HepG2 (cell line): Measurements from ENCODE around the gene ADCY5. TPM values are rescaled to one million over a fixed set of nuclear protein-coding genes. Genes with fewer than 3 reads are reported as not detected.

ENCODE experiments used
- ATAC-seq: fragments of 200-7000 bp; cut with Tn5 transposase; 3 replicates; pipeline ENCODE4 v1.9.1; 2020; ENCODE audit warnings: mild to moderate bottlenecking, moderate library complexity
- BruUV-seq: library from RNA; stranded (reverse); fragments of 400-500 nt; replicated peaks from 2 replicates; lab custom pipeline; 2021; lab: Mats Ljungman, UMichigan
- CTCF ChIA-PET: fragments of 300-600 bp; formaldehyde crosslinking; extraction: SDS; loops from one replicate; lab custom pipeline; 2021; ENCODE audit warnings: low total read pairs, inconsistent platforms, low intra/inter-chr PET ratio; lab: Yijun Ruan, JAX
- POLR2A ChIA-PET: fragments of 350-600 bp; sonication (Branson Sonifier 250); formaldehyde crosslinking; loops from one replicate; lab custom pipeline; 2020; ENCODE audit warnings: antibody characterized with exemption, inconsistent platforms; lab: Yijun Ruan, JAX
- DNase-seq: peaks from one replicate; pipeline ENCODE4 v3.0.0-alpha.2; 2015; ENCODE audit warnings: low spot score
- FAIRE-seq: peaks from 3 replicates; lab custom pipeline; 2011; peaks lifted over from hg19 to GRCh38; lab: Jason Lieb, UNC
- H2AFZ ChIP-seq: one replicate; pipeline ENCODE4 v1.6.1; 2011; ENCODE audit warnings: low read length, inconsistent platforms
- H3K27ac ChIP-seq: fragments of 300-600 bp; 3 replicates; pipeline ENCODE4 v1.8.0; 2011; ENCODE audit warnings: mixed run types, mild to moderate bottlenecking, mixed read lengths, low read length, inconsistent platforms; ENCODE audit not compliant: insufficient read depth; ENCODE audit errors: extremely low read length
- H3K27me3 ChIP-seq, 2 experiments: fragments of 200-600 bp in 1 of 2; 2 replicates in 1 of 2; 3 replicates in 1 of 2; pipeline versions ENCODE4 v1.6.0 to v1.8.0; 2011; ENCODE audit warnings: low read length in 2 of 2, mild to moderate bottlenecking in 2 of 2, moderate library complexity in 2 of 2, inconsistent platforms in 1 of 2; ENCODE audit not compliant: insufficient read depth in 2 of 2, control insufficient read depth in 1 of 2
- H3K36me3 ChIP-seq, 2 experiments: fragments of 200-600 bp in 1 of 2; replicated peaks in 1 of 2; 2 replicates in 1 of 2; 3 replicates in 1 of 2; pipeline versions ENCODE4 v1.5.1 to v1.8.0; 2011; ENCODE audit warnings: low read length in 2 of 2, inconsistent platforms in 1 of 2; ENCODE audit not compliant: insufficient read depth in 2 of 2, control insufficient read depth in 1 of 2
- H3K4me1 ChIP-seq: 2 replicates; pipeline ENCODE4 v1.5.1; 2012; ENCODE audit warnings: low read length, inconsistent platforms; ENCODE audit not compliant: insufficient read depth
- H3K4me2 ChIP-seq: 2 replicates; pipeline ENCODE4 v1.6.0; 2011; ENCODE audit warnings: low read depth, low read length, inconsistent platforms
- H3K4me3 ChIP-seq, 3 experiments: fragments of 200-600 bp in 1 of 3; sonication (generic), shearing (Covaris generic) in 1 of 3; replicated peaks in 1 of 3; 2 replicates each; pipeline ENCODE4 v1.5.1; 2011 to 2016; ENCODE audit warnings: low read length in 3 of 3, inconsistent platforms in 2 of 3, low read depth in 2 of 3, mild to moderate bottlenecking in 2 of 3, control low read depth in 1 of 3, mixed read lengths in 1 of 3; ENCODE audit not compliant: insufficient read depth in 1 of 3
- H3K79me2 ChIP-seq: one replicate; pipeline ENCODE4 v1.6.1; 2011; ENCODE audit warnings: low read length, inconsistent platforms; ENCODE audit not compliant: insufficient read depth
- H3K9ac ChIP-seq: 2 replicates; pipeline ENCODE4 v1.6.0; 2011; ENCODE audit warnings: mild to moderate bottlenecking, low read depth, low read length, inconsistent platforms; ENCODE audit not compliant: insufficient read depth
- H3K9me3 ChIP-seq: 2 replicates; pipeline ENCODE4 v1.5.1; 2012; ENCODE audit warnings: mild to moderate bottlenecking, low read length
- H4K20me1 ChIP-seq: 2 replicates; pipeline ENCODE4 v1.6.0; 2011; ENCODE audit warnings: inconsistent platforms, mild to moderate bottlenecking, low read length, moderate library complexity; ENCODE audit not compliant: insufficient read depth
- ELF4 ChIP-seq: sonication (generic); formaldehyde crosslinking; IDR thresholded peaks from 2 replicates; pipeline ENCODE4 v1.5.0; 2020; ENCODE audit warnings: missing genetic modification reagents, mild to moderate bottlenecking, moderate library complexity, borderline replicate concordance
- FOXM1 ChIP-seq: sonication (generic); formaldehyde crosslinking; IDR thresholded peaks from 2 replicates; pipeline ENCODE4 v1.5.0; 2020; ENCODE audit warnings: missing genetic modification reagents
- NAIF1 ChIP-seq: sonication (generic); formaldehyde crosslinking; IDR thresholded peaks from 2 replicates; pipeline ENCODE4 v1.5.0; 2020; ENCODE audit warnings: mild to moderate bottlenecking, missing genetic modification reagents, borderline replicate concordance
- NBN ChIP-seq: fragments of 450-650 bp; conservative IDR thresholded peaks from 2 replicates; pipeline ENCODE4 v1.6.1; 2017
- PCBP2 ChIP-seq: fragments of 200-400 bp; formaldehyde crosslinking; optimal IDR thresholded peaks from 2 replicates; pipeline ENCODE3; 2018; ENCODE audit warnings: low read length, low read depth; ENCODE audit not compliant: poor library complexity, severe bottlenecking
- PHF21A ChIP-seq: sonication (generic); formaldehyde crosslinking; IDR thresholded peaks from 2 replicates; pipeline ENCODE4 v1.5.0; 2020; ENCODE audit warnings: mild to moderate bottlenecking, missing genetic modification reagents
- SSRP1 ChIP-seq: IDR thresholded peaks from 2 replicates; pipeline ENCODE4 v1.6.1; 2016; ENCODE audit warnings: control low read depth
- TAF1 ChIP-seq: sonication (generic); formaldehyde crosslinking; IDR thresholded peaks from 2 replicates; pipeline ENCODE4 v1.4.0; 2020; ENCODE audit warnings: missing genetic modification reagents
- TRIM24 ChIP-seq: sonication (generic); formaldehyde crosslinking; IDR thresholded peaks from 2 replicates; pipeline ENCODE4 v1.8.0; 2022; ENCODE audit warnings: mild to moderate bottlenecking, missing genetic modification reagents
- ZBTB20 ChIP-seq: sonication (generic); formaldehyde crosslinking; IDR thresholded peaks from 2 replicates; pipeline ENCODE4 v1.8.1; 2023; ENCODE audit warnings: missing genetic modification reagents, low read depth, mild to moderate bottlenecking, borderline replicate concordance
- ZFAT ChIP-seq: sonication (generic); formaldehyde crosslinking; conservative IDR thresholded peaks from 2 replicates; pipeline ENCODE4 v1.8.1; 2023; ENCODE audit warnings: missing genetic modification reagents, inconsistent platforms
- ZFP36L1 ChIP-seq: sonication (generic); formaldehyde crosslinking; IDR thresholded peaks from 2 replicates; pipeline ENCODE4 v1.8.0; 2022; ENCODE audit warnings: mild to moderate bottlenecking, missing genetic modification reagents, moderate library complexity
- ZIK1 ChIP-seq: sonication (generic); formaldehyde crosslinking; IDR thresholded peaks from 2 replicates; pipeline ENCODE4 v1.5.0; 2020; ENCODE audit warnings: mild to moderate bottlenecking, low read depth, missing genetic modification reagents, borderline replicate concordance
- ZNF441 ChIP-seq: sonication (generic); formaldehyde crosslinking; IDR thresholded peaks from 2 replicates; pipeline ENCODE4 v1.7.0; 2021; ENCODE audit warnings: missing genetic modification reagents, borderline replicate concordance
- ZNF674 ChIP-seq: sonication (generic); formaldehyde crosslinking; IDR thresholded peaks from 2 replicates; pipeline ENCODE4 v1.5.0; 2020; ENCODE audit warnings: low read depth, mild to moderate bottlenecking, missing genetic modification reagents
- ZNF883 ChIP-seq: sonication (generic); formaldehyde crosslinking; IDR thresholded peaks from 2 replicates; pipeline ENCODE4 v1.5.1; 2020; ENCODE audit warnings: mild to moderate bottlenecking, missing genetic modification reagents; ENCODE audit errors: not compliant biosample characterization
- WGBS: methylation state at CpG from one replicate; pipeline ENCODE4 v1.1.6; 2017; ENCODE audit warnings: low lambda C conversion rate; 5-methylcytosine and 5-hydroxymethylcytosine counted together
- in situ Hi-C: cut with HindIII; loops from 2 replicates; pipeline ENCODE4 v1.10.0; 2017; ENCODE audit warnings: low pct_unique_long_range_greater_than_20kb; ENCODE audit not compliant: extremely low pct_ligation_motif_present
- intact Hi-C: fragments of 100-400 bp; cut with micrococcal nuclease; formaldehyde crosslinking; loops from one replicate; pipeline ENCODE4 v1.10.0; 2022; ENCODE audit not compliant: unreplicated experiment
- polyA plus RNA-seq, 8 experiments: library from polyadenylated mRNA; depleted of rRNA in 3 of 8; stranded (reverse) in 7 of 8; unstranded in 1 of 8; fragments of >200 nt; fragmentation: Illumina TruSeq in 4 of 8; extraction: Trizol in 4 of 8; gene quantifications; 2 replicates each; pipeline versions ENCODE4 v1.2.1 to v1.2.3, GENCODE V29; 2011 to 2016; ENCODE audit warnings: low read depth in 4 of 8, missing spikeins in 1 of 8, mixed read lengths in 1 of 8; ENCODE audit not compliant: insufficient read depth in 1 of 8
- total RNA-seq, 5 experiments: library from RNA; depleted of rRNA; stranded (reverse); fragments of >200 nt; fragmentation: Illumina TruSeq; extraction: Trizol; gene quantifications; 2 replicates each; pipeline ENCODE4 v1.2.3, GENCODE V29; 2016; ENCODE audit warnings: low read depth in 1 of 5
- TF ChIP-seq, protein P1 (sequence below): sonication (generic); formaldehyde crosslinking; IDR thresholded peaks from 2 replicates; pipeline ENCODE4 v1.4.0; 2020; ENCODE audit warnings: missing genetic modification reagents, mild to moderate bottlenecking, borderline replicate concordance
- TF ChIP-seq, protein P2 (sequence below): sonication (generic); formaldehyde crosslinking; IDR thresholded peaks from 2 replicates; pipeline ENCODE4 v1.4.0; 2020; ENCODE audit warnings: missing genetic modification reagents

ADCY5 gene
- total and polyA plus RNA-seq, 2 of the 13 experiments (the other 11 are each of a cell fraction or from before 2014, with no cell fraction given), result not detected

GRCh38 chr3:123357275-123357674, 91.6 kb downstream of the ADCY5 start (continued):
- no peak for TF ChIP-seq NBN
- TF ChIP-seq ZBTB20 (CRISPR knock-in tag), result no peak
- TF ChIP-seq ZIK1 (CRISPR knock-in tag), result no peak

DNA sequence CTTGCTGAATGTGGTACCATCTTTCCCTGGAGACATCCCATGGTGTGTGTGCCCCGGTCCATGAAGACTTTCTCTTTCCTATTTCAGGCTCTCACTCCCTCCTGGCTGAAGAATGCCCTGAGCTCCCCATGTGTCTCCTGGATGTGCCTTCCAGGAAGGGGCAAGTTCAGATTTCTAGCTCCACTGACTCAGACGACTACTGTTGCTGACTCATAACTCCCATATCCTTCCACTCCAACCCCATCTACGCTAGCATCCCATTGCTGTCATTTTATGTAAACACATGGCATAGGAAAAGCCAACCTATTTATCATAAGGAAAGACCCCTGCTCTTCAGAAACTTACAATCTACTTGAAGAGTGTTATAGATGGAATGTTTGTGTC, 95.0 kb downstream of the ADCY5 start:
- in situ Hi-C loops (no loop called here), intact Hi-C loops (no loop called here)
- FAIRE-seq (no peak), DNase-seq (no peak), ATAC-seq (no peak)
- no peaks in the 10 kb centered on the region; the same call in 1 of the 2 replicates for H3K9me3 ChIP-seq
- no TSS peak for BruUV-seq
- H3K4me3 ChIP-seq, result no peak overlapping the region
- WGBS, result 38% methylated on average over 3 of the region's 3 CpGs
- H3K4me1 ChIP-seq, result no peaks in the 10 kb centered on the region
- H3K79me2 ChIP-seq, result no peaks in the 10 kb centered on the region
- TF ChIP-seq, protein P1, sequence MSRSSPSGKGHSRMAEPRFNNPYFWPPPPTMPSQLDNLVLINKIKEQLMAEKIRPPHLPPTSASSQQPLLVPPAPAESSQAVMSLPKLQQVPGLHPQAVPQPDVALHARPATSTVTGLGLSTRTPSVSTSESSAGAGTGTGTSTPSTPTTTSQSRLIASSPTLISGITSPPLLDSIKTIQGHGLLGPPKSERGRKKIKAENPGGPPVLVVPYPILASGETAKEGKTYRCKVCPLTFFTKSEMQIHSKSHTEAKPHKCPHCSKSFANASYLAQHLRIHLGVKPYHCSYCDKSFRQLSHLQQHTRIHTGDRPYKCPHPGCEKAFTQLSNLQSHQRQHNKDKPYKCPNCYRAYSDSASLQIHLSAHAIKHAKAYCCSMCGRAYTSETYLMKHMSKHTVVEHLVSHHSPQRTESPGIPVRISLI (CRISPR knock-in tag), result no peak
- TF ChIP-seq SSRP1 (CRISPR knock-in tag) (no peak), PHF21A (CRISPR knock-in tag) (no peak), ZNF441 (CRISPR knock-in tag) (no peak), ZNF674 (CRISPR knock-in tag) (no peak), TRIM24 (CRISPR knock-in tag) (no peak), ZFAT (CRISPR knock-in tag) (no peak), PCBP2 (no peak), ZNF883 (no peak), ELF4 (CRISPR knock-in tag) (no peak), NAIF1 (CRISPR knock-in tag) (no peak), FOXM1 (CRISPR knock-in tag) (no peak), TAF1 (CRISPR knock-in tag) (no peak), ZFP36L1 (CRISPR knock-in tag) (no peak)
- TF ChIP-seq, protein P2, sequence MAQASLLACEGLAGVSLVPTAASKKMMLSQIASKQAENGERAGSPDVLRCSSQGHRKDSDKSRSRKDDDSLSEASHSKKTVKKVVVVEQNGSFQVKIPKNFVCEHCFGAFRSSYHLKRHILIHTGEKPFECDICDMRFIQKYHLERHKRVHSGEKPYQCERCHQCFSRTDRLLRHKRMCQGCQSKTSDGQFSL, result no peak
- H3K27me3 ChIP-seq, result peaks cover 7 to 38% of the 10 kb centered on the region in 2 experiments; a peak in 4 of 5 replicates
- H3K4me2 ChIP-seq, result no peak overlapping the region
- no peak overlapping the region for H3K9ac ChIP-seq
- ChIA-PET POLR2A (no interaction called here), CTCF (no interaction called here)
- no peaks in the 10 kb centered on the region for H4K20me1 ChIP-seq
- no peak overlapping the region for H2AFZ ChIP-seq
- no peak overlapping the region for H3K27ac ChIP-seq
- no peaks in the 10 kb centered on the region for H3K36me3 ChIP-seq
